NCI-H1417 (cell line): ENCODE data around the gene C14orf119.

Experiments used
- DNase-seq, 3 experiments: peaks; one replicate each; lab custom pipeline; 2025; lab: John Stamatoyannopoulos, UW

C14orf119 gene

GRCh38 chr14:23109769-23110168 lies 14.5 kb downstream of the C14orf119 start:
- DNase-seq, result no peak

DNA sequence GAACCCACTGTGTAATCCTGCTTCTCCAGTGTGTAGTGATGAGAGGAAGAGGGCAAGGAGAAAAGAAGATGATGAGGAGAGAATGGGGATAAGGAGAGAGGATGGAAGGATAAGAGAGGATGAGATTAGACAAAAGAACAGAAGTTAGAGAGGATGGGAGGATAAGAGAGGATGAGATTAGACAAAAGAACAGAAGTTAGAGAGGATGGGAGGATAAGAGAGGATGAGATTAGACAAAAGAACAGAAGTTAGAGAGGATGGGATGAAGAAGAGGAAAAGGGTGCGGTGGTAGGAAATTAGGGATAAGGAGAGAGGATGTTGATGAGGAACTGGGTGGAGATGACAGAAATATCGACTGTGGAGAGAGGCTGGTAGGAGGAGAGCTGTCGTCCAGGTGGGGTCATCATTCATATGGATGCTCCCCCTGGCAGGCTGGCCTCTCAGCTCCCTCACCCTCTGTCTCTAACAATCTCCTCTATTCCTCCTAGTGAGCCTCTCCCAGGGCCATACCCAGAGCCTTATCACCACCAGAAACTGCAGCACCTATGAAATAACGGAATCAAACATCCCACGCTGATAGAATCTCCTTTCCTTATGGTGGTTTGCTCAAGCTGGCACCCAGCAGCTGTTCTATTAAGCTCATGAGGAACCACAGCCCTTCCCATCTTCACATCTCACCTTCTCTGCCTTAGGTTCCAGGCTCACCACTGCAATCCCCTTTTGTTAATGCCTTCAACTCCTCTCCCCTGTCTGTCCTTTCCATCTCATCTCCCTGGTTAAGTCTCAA lies 15.5 kb downstream of the C14orf119 start:
- no peak for DNase-seq

GRCh38 chr14:23112359-23113178 lies 17.3 kb downstream of the C14orf119 start:
- no peak for DNase-seq

- no peak for DNase-seq
These were observed 18.3 kb downstream of the C14orf119 start for GRCh38 chr14:23113431-23114119.

DNA sequence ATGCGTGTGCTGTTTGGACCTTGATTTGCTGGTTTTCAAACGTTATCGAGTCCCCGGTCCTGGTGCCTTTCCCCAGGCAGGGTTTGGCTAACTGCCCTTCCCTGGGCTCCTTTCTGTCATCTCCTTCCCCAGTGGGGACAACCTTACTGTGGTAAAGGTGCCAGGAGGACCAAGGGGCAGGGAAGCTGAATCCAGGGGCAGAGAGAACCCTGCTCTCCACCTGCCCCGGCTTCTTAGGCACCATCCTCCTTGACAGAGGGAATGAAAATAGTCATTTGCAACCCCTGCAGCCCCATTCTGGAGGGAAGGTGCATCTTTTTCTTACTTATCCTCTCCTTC lies 18.8 kb downstream of the C14orf119 start:
- no peak for DNase-seq

DNA sequence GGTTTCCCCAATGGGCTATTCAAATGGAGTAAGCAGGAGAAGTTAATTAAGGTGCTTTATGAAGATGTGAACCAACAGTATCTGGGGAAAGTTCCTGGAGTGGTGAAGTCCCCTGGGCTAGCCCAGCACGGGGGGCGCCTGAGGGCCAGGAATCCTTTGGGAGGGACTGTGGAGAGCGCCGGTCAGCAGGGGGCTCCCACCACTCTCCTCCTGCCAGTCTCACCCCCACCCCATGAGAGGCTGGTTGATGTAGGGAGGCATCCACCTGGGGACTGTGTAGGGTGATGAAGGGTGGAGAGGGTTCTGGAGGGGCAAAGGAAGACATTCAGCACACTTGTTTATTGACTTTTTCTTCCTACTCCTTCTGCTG lies 19.3 kb downstream of the C14orf119 start:
- DNase-seq, result no peak

DNA sequence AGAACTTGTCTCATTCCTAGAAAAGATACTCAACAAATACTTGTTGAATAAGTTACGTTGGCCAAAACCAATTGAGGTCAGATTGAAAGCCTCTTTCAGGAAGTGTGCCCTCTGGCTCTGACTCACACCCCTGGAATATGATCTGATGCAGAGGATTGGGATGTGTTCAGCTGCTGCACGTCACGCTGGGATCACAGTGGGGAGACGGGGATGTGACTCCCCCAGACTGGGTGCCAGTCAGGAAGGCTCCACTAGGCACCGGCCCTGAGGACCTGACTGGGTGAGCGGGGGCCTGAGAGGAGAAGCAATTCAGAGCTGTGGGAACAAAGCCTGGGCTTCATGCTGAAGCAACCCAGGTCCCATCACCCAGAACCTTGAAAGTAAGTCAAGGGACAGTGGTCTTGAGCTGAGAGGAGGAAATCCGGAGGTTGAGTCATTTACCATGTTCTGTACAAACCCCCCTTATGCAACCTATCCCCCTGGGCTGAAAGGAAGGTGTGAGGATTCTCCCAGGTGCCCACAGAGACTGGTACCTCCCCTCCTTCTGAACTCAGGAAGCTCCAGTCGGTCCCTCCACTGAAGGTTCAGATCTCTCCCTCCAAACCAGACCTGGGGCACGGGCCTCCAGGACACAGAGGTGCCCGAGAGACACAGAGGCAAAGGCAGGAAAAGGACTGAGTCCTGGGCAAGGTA lies 19.9 kb downstream of the C14orf119 start:
- peak in 1 of 3 experiments; percentile 18 for DNase-seq

- no peak for DNase-seq
These were observed 20.6 kb downstream of the C14orf119 start for GRCh38 chr14:23115918-23116317.

DNA sequence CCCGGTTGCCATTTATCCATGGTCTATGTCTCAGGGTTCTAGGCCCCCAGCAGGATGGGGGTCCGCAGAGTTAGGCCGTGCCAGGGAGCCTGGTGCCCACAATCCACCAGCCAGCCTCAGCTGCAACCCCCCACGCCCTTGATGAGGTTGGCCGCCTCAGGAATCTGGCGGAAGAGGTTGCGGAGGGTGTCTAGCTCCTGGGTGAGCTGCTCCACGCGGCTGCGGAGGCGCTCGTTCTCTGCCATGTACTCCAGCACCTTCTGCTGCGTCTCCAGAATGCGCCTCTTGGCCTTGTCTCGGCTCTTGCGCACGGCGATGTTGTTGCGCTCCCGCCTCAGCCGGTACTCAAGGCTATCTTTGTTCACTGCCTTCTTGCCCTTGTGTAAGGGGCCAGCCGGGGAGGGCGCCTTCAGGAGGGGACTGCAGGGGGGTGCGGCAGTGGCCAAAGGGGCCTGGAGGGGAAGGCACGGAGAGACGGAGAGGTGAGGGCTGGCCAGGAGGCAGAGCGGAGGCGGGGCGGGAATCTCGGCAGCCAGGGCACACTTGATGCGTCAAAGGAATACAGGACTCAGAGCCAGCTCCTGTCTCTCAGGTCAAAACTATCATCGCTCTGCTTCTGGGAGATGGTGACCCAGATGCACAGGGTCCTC lies 22.2 kb downstream of the C14orf119 start:
- no peak for DNase-seq

GRCh38 chr14:23118506-23119362 lies 23.4 kb downstream of the C14orf119 start, which contains the start of gene CEBPE:
Gene CEBPE, minus strand, starts transcription at chr14:23119255. Its CDS starts 164 bp downstream, at chr14:23119091.
- no peak for DNase-seq

DNA sequence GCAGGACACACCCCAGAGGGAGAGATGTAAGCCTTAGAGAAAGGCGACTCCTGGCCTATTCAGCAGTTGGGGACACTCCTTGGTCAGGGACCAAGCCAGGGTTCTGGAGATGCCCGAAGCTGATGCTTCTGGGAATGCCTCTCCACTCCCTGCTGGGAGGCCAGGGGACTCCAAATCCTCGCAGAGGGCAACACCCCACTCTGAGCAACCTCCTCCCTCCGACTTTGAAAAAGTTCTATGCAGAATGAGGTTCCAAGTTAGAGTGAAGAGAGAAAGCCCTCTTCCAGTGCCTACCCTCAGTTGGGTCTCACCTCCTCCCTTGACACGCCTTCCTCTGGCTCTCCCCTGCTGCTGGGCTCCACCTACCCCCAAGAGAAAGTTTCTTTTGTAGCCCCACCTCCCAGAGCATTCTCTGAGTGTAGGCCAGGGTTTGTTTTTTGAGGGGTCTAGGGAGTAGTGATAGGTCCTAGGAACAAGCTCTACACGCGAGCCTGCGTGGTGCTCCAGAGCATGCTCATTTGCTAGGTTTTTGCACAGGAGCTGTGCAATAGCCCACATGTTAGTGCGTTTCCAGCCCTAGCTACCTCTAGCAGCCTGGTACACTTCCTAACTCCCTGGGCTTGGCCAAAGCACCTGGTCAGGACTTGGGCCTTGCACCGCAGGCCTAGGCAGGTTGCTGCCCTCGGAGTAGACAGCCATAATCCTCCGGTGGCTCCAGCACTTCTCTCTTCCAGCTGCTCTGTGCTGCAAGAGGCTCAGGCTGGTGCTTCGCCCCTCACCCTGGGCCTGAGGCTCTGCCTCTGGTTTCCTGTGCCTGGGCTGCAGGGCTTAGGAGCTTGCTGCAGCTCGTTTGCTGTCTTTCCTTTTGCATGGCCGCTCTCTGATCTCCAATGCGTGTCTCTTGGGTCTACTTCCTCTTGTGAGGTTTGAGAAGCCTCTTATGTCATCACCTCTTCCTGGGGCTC lies 24.3 kb downstream of the C14orf119 start:
- DNase-seq, result no peak

DNA sequence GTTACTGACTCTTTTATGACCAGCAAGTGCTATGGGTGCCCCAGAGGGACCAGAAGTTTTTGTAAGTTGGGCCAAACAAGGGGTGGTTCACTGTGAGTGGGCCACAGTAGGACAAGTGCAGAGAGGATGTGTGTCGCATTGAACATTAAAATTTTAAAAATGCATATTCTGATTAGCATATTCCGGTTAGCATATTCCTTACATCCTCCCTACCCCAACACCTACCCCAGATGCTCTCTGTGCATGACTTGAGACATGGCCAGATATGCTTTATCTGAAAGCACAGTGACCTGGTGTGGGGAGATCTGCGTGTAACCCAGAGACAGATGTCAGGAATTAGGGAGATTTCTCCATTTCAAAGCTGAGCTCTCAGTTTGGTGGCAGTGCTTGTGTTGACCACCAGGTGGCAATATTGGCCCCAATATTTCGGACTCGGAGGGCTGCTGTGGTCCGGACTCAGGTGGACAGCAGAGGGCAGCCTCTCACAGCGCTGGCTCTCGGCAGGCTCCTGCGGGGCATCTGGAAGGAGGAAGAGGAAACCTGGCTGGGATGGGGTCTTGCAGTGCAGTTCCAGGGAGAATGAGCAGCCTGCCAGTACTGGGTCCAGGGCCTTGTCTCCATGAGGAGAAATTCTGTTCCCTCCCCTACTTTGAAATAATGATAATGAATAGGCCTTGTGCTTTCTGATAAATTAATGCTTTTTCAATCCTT lies 25.4 kb downstream of the C14orf119 start:
- DNase-seq, result peak; percentile 82 to 95 (median 90)

DNA sequence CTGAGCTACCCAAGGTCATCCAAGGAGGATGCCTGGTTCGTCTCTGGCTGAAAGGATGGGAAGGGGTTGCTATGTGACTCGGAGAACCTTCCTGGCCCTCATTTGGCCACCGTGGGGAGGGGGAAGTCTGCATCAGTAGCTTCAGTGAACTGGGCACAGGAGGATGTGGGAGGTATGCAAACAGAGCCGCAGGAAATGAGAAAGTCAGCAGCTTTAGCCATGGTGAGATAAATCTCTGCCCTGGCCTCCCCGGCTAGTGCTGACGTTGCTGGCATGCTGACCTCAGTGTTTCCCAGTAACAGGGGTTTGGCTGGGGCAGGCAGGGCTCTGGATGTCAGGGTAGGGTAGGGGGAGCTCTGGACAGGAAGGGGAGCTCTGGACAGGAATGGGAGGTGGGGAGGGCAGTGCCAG lies 26.1 kb downstream of the C14orf119 start:
- DNase-seq, result peak in 2 of 3 experiments; percentile 38 to 59

DNA sequence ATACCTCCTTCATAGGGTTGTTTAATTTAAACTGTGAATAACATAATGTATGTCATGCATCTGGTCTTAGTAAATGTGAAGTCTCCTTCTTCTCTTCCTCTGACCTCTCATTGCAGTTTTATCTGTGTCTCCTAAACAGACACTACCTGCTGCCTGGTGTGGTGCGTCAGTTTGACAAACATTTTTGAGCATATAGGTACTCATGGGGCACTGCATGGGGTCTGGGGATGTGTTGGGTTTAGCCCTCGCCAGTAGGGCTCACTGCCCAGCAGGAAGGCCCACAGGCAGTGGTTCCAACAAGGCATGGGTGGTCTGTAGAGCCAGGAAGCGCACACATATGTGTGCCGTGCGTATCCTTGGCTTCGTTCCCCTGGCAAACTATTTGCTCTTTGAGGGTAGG lies 26.8 kb downstream of the C14orf119 start:
- no peak for DNase-seq

- peak; percentile 7 to 48 (median 38) for DNase-seq
These were observed 28.1 kb downstream of the C14orf119 start for GRCh38 chr14:23123419-23123818.

GRCh38 chr14:23124337-23124954 lies 29.1 kb downstream of the C14orf119 start:
- DNase-seq, result no peak

DNA sequence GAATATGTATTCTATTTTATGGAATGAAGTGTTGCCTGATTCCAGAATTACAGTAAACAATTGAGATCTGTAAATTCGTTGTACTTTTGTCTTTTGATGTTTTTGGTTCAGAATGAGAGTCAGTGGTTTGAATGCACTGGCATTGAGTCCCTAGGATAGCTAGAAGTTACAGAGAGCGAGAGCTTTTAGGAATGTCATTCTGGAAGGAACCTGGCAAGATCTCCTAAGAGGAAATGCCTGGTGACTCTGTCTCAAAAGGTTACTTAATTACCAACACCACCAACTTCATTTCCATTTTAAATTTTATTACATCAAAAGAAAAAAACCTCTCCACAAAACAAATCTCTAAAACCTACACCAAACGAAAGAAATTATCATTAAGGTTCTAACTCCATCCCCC lies 29.7 kb downstream of the C14orf119 start:
- no peak for DNase-seq

GRCh38 chr14:23125933-23126524 lies 30.7 kb downstream of the C14orf119 start:
- no peak for DNase-seq
